DMS 273 treated with DMSO at 0.1 percent for 48 hours (cell line): ENCODE measurements around the gene MAB21L1.
A peak's percentile ranks its signal among the peaks of the same experiment; 100 is the strongest.

Experiments
- DNase-seq: peaks from one replicate; lab custom pipeline; 2025; lab: John Stamatoyannopoulos, UW

Gene MAB21L1

GRCh38 chr13:35475960-35476943, at the start of gene MAB21L1:
Gene MAB21L1 (minus strand): TSS chr13:35476689. CDS start chr13:35476138, 551 bp downstream.
- peak; percentile 54 for DNase-seq

GRCh38 chr13:35524171-35524570, 47.7 kb upstream of the MAB21L1 start:
- DNase-seq = no peak

- no peak for DNase-seq
These were observed 42.0 kb upstream of the MAB21L1 start for GRCh38 chr13:35518337-35518946.

- peak; percentile 56 for DNase-seq
These were observed 38.5 kb upstream of the MAB21L1 start for GRCh38 chr13:35514801-35515502.

- DNase-seq = peak; percentile 81
These were observed 37.6 kb upstream of the MAB21L1 start for GRCh38 chr13:35514061-35514477.

- DNase-seq = no peak
These were observed 35.9 kb upstream of the MAB21L1 start for GRCh38 chr13:35512271-35512920.

GRCh38 chr13:35502456-35502855, 26.0 kb upstream of the MAB21L1 start:
- DNase-seq = no peak

GRCh38 chr13:35501661-35502235, 25.3 kb upstream of the MAB21L1 start:
- no peak for DNase-seq

- DNase-seq = no peak
These were observed 23.7 kb upstream of the MAB21L1 start for GRCh38 chr13:35500144-35500543.

GRCh38 chr13:35499676-35500075, 23.2 kb upstream of the MAB21L1 start:
- no peak for DNase-seq

GRCh38 chr13:35499196-35499662, 22.7 kb upstream of the MAB21L1 start:
- no peak for DNase-seq

GRCh38 chr13:35498231-35498630, 21.7 kb upstream of the MAB21L1 start:
- DNase-seq = no peak

- DNase-seq = no peak
These were observed 20.4 kb upstream of the MAB21L1 start for GRCh38 chr13:35496761-35497386.

GRCh38 chr13:35496006-35496405, 19.5 kb upstream of the MAB21L1 start:
- no peak for DNase-seq

GRCh38 chr13:35489050-35489449, 12.6 kb upstream of the MAB21L1 start:
- DNase-seq = peak; percentile 41

GRCh38 chr13:35485424-35485823, 8.9 kb upstream of the MAB21L1 start:
- peak; percentile 16 for DNase-seq

GRCh38 chr13:35484384-35484783, 7.9 kb upstream of the MAB21L1 start:
- DNase-seq = peak; percentile 14

- no peak for DNase-seq
These were observed 7.3 kb upstream of the MAB21L1 start for GRCh38 chr13:35483761-35484160.

GRCh38 chr13:35482527-35482926, 6.0 kb upstream of the MAB21L1 start:
- no peak for DNase-seq

GRCh38 chr13:35481777-35482176, 5.3 kb upstream of the MAB21L1 start:
- no peak for DNase-seq

- no peak for DNase-seq
These were observed 3.9 kb upstream of the MAB21L1 start for GRCh38 chr13:35480346-35480745.
